Stimulated activated CD8-positive, alpha-beta memory T cell treated with anti-CD3 and anti-CD28 coated beads, Interleukin-15, amount 100 ng/mL, for 24 hours (primary cell): ENCODE data around the gene MRTFB.
A peak's percentile ranks its signal among the peaks of the same experiment; 100 is the strongest.

Experiments used
- DNase-seq: peaks from one replicate; pipeline ENCODE4 v3.0.0-alpha.2; 2020; ENCODE audit warnings: low read depth

The MRTFB gene

DNA sequence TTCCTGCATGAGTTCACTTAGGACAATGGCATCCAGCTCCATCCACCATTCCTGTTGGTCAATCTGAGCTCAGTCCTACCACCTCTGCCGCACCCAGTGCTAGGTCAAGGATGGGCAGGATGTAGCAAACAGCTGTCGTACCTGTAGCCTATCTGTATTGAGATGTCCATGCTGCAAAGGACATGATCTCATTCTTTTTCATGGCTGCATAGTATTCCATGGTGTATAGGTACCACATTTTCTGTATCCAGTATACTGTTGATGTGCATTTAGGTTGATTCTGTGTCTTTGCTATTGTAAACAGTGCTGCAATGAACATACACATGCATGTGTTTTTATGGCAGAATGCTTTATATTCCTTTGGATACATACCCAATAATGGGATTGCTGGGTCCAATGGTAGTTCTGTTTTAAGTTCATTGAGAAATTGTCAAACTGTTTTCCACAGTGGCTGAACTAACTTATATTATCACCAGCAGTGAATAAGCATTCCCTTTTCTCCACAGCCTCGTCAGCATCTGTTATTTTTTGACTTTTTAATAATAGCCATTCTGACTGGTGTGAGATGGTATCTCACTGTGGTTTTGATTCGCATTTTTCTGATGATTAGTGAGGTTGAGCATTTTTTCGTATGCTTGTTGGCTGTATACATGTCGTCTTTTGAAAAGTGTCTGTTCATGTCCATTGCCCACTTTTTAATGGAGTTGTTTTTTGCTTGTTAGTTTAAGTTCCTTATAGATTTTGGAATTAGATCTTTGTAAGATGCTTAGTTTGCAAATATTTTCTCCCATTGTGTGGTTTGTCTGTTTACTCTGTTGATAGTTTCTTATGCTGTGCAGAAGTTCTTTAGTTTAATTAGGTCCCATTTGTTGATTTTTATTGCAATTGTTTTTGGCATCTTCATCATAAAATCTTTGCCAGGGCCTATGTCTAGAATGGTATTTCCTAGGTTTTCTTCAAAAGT, 7.2 kb upstream of the MRTFB start:
- DNase-seq: no peak

DNA sequence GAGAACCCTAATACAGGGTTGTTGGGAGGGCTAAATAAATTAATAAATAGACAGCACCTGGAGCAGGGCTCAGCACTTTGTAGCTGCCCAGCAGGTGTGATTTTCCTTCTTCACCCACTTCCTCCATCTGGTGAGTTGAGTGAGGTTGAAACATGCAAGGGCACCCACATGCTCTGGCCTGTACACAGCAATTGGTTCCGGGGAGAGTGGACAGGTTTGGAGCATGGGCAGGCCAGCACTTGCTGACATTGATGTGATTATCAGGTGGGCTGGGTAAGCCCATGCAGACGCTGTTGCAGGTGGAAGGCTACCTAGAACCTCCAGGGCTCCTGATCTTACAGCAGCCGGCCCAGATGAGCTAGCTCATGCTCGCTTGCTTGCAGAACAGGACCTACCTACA, 1.3 kb upstream of the MRTFB start:
- DNase-seq: no peak

DNA sequence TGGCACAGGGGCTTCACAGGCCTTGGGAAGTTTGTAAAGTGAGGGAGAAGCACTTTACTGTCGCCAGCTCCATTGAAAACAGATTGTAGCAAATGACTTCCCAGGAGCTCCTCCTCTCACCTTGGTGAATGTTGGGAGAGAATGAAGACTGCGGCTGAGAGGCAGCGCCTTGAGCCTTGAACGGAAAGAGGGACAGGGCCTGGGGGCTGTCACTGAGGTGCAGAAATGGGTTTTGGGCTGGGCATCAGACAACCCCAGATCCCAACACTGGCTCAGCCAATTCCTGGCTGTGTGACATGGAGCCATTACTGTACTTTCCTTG, 603 bp upstream of the MRTFB start:
- DNase-seq: no peak

DNA sequence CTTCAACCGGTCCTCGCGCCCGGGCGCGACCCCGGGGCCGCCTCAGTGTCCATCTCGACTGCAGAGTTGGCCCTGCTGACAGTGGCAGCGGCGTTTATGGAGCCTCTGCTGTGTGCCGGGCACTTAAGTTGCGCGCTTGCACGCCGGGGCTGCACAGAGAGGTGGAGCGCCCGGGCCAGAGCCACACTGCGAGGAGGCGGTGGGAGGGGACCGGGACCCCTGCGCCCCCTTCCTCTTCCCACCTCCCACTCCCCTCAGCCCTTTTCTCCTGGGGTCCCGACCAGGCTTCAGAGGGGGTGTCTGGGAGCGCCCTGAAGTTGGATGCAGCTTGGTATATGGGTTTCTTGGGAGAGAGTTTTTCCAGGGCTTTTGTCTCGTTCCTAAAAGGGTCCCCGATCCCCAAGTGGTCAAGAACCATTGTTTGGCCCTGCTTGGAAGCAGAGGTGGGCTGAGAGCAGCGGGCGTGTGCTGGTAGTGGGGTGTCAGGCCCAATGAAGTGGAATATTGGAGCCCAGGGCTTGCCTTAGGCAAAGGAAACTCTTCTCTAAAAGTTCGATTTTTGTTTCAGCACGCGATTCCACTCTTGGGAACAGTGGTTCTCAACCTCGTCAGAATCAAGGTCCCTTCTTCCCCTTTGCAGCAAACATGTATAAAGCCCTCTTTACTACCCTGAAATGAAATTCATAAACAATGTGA, 605 bp downstream of the MRTFB start:
- DNase-seq: peak; percentile 14

DNA sequence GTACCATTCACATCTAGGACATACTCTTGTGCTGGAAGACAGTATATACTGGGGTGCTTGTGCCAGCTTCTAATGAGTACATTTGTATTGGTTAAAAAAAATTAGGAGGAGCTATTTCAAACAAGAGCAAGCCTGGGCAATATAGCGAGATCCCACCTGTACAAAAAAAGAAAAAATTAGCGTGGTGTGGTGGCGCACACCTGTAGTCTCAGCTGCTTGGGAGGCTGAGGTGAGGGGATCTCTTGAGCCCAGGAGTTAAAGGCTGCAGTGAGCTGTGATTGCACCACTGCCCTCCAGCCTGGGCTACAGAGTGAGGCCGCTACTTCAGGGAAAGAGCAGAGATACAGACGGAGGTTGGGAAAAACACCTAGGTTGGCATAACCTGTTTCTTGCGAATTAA, 1.2 kb downstream of the MRTFB start:
- DNase-seq: no peak

DNA sequence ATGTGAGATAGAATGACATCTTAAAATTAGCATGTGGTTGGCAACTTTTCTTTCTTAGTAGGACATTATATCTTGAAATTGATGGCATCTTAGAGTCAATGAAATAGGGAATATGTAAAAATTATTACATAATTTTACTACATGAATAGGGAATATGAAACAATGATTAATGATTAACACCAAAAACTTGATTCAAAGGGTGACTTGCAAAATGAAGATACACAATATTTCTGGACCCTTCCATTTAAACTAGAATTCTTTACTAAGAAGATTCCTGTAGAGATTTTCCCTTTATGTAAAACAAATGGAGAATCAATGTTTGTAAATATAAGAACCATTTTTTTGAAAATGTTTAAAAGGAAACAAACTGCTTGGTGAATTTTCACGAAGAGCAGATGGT, 3.4 kb downstream of the MRTFB start:
- DNase-seq: no peak

DNA sequence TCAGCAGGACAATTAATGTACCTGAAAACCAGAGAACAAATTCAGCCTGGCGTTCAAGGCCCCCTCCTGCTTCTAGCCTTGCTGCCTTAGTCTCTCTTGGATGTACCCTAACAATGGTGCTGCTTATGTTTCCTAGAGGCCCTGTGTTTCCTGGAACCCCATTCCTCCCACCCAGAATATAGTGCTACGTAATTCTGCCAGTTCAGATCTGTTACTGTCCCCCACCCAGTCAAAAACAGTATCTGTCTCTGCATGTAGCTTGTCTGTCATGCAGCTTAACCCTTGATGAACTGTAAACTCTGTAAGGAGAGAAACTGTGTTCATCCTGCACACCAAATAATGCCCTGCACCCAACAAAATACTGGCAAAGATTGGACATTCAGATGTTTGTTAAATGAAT, 6.8 kb downstream of the MRTFB start:
- no peak for DNase-seq

DNA sequence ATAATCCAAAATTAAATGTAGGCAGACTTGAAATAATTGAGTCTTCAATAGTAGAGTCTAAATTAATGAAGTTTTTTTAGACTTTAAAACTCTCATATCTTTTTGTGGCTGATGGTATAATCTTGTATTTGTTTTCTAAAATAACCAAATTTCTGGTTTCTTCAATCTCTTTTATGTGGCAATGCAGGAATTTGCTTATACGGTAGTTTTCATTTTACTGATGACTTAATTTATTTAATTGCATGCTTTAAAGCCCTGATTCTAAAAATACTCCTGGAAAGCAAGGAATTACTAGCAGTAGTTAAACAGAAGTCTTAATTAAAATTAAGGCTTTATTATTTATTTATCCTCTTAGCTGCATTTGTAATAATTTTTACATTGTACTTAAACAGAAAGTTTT, 15.4 kb downstream of the MRTFB start:
- no peak for DNase-seq

DNA sequence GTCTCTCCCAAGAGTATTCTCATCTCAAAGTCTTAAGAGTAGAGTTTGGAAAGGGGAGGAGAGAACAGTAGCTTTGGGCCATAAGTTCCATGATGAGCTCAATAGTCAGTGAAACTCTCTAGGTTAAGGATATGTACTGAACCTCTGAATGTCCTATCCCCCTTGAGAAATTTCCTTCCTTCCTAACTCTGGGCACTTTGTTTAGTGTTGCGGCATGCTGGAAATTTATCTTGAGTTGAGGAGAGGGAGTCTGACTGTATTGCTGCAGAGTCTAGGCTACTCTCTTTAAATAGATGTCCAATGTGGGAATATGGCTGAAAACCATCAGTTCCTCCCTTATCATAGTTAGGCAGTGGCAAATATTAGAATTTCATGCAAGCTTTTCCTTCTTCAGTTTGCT, 16.1 kb downstream of the MRTFB start:
- DNase-seq: no peak

DNA sequence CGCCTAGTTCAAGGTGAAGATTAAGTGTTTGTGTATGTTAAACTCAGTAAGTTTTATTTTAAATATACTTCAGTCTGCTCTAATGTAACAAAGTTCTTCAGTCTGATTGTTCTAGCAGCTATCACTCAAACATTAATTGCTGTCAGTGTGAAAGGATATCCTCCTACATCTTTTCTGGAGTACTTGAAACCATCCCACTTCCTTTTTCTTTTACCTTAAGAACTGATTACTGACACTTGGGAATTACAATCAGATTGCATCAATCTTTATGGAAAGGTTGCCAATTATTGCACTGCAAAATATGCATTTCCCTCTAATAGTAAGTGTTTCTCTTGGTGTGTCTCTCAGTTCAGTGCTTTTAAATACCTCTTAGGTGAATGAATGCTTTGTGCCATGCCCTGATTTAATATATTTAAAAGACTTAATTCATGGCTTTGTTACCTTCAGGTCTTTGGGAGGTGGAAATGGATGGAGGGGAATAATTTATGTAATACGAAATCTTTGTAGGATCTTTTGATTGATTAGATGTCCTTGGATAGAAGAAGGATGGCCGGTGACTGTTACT, 16.6 kb downstream of the MRTFB start:
- no peak for DNase-seq

DNA sequence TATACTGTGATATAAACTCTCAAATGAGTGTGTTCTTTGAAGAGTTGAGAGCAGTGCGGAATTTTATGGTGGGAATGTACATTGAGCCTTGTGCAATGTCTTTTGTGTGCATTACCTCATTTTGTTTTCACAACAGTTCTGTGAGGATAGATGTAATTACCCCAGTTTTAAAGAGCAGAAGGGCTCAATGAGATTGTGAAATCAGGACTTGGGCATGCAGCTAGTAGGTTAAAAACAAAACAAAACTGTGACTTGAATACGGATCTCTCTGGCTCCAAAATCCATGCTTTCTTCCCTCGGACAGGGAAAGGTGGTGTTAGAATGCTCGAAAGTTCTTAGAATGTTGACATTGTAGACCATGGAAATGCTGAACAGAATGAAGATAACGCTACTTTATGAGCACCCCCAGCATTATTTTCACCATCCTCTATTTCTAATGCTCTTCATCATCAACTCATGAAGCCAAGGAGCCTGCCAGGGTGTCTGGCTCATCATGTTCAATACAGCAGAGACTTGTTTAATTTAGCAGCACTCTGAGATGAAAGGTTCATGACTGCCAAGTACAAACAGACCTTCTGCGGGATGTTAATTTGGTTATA, 17.1 kb downstream of the MRTFB start:
- no peak for DNase-seq

DNA sequence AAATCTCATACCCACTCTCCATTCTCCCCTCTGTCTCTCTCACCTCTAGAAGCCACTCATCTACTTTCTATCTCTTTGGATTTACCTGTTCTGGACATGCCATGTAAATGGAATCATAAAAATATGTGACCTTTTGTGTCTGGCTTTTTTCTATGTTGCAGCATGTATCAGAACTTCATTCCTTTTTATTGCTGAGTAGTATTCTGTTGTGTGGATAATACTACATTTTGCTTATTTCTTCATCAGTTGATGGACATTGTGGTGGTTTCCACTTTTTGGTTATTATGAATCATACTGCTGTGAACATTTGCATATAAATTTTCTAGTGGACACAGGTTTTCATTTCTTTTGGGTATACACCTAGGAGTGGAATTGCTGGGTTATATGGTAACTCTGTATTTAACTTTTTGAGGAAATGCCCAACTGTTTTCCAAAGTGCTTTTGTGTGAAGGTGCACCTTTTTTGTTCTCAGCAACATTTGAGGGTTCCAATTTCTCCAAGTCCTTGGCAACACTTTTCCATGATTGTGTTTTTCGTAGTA, 18.2 kb downstream of the MRTFB start:
- DNase-seq: no peak

DNA sequence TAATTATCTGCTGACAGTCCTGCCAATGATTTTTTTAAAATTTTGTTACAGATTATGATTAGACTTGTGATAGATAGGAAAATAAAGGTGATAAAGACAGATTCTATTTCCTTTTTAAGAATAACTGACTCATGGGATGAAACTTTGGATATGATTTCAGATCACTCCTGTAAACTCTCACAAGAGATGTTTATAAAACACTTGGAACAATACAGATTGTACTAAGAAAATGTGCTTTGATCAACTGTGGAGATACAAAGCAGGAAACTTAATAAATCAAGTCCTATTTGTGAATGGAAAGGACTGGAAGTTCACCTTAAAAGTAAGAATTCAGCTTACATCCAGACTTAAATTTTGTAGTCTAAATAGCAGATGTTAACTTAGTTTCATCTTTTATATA, 21.4 kb downstream of the MRTFB start:
- no peak for DNase-seq

DNA sequence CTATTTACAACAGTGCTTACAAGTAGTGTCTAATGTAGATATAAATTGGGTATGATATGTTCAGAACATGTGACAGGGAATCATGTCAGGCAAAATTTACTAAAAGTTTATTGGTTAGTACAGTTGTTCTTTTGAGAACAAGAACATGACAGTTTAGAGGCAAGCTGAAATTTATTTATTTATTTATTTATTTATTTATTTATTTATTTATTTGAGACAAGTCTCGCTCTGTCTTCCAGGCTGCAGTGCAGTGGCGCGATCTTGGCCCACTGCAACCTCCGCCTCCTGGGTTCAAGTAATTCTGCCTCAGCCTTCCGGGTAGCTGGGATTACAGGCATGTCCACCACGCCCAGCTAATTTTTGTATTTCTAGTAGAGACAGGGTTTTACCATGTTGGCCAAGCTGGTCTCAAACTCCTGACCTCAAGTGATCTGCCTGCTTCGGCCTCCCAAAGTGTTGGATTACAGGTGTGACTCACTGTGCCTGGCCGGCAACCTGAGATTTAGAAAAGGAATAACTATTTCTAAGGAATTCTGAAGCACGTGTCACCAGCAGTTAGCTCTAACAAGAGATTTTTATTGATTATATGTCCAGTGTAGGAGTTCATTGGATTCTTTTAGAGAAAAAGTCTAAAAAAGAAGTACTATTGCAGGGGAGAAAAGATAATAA, 24.9 kb downstream of the MRTFB start:
- DNase-seq: no peak

DNA sequence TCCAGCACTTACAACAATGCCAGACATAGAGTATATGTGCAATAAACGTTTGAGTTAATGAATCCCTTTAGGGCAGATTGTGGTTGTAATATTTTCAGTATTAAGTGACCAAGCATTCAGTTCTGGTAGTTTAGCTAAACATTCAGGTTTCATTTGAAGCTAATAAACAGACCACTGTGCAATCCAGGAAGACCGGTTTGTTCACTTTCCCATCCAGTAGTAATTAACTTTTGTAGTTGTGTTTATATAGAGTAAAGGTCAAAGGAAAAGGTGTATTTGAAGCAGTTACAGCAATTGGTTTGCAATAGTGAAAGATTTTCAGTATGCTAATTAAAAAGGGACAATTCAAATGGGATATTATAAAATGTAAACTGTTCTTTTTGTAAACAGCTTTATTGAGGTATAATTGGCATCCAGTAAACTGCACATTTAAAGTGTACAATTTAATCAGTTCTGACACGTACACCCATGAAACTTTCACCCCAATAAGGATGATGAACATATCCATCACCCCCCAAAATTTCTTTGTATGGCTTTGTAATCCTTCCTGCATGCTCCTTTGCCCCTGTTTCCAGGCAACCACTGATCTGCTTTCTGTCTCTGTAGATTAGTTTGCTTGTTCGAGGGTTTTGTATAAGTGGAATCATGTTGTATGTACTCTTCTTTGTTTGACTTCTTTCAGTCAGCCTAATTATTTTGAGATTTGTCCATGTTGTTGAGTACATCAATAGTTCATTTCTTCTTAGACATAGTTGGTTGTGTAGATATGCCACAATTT, 26.3 kb downstream of the MRTFB start:
- DNase-seq: no peak

DNA sequence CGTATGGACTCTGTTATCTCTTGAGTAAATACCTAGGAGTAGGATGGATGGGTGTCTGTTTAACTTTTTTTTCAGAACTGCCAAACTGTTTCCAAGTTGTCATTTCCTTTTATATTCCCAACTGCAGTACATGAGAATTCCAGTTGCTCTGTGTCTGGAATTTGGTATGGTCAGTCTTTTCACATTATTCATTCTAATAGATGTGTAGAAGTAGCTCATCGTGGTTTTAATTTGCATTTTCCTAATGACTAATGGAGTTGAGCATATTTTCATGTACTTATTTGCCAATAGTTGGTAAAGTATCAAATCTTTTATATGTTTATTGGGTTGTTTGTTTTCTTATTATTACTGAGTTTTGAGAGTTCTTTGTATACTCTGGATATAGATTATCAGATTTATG, 27.0 kb downstream of the MRTFB start:
- no peak for DNase-seq

DNA sequence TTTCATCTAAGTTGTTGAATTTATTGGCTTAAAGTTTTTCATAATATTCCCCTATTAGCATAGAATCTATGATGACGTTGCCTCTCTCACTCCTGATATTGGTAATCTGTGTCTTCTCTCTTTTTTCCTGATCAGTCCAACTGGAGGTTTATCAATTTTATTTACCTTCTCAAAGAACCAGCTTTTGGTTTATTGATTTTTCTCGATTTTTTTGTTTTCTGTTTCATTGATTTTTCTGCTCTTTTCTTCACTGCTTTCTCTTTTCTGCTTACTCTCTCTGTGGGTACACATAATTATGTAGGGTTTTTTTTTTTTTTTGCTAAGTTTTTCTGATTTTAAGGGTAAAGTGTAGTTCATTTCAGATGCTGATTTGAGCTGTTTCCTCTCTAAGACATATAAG, 29.7 kb downstream of the MRTFB start:
- DNase-seq: no peak

DNA sequence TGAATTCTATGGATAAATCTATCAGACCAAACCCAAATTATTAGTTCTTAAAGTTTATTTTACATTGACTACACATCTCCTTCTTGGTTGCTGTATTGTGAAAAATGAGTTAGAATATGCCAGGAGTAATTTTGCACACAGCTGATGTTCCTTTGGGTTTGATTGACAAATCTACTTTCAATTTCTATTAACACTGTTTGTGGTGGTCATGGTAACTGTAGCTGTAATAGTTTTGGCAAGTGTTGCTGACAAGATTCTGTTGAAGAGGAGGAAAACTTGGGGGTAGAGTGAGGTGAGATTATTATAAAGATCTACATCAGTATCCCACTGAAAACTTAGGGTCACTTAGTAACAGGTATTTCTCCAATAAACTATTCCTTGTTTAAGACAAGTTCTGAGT, 30.3 kb downstream of the MRTFB start:
- no peak for DNase-seq

DNA sequence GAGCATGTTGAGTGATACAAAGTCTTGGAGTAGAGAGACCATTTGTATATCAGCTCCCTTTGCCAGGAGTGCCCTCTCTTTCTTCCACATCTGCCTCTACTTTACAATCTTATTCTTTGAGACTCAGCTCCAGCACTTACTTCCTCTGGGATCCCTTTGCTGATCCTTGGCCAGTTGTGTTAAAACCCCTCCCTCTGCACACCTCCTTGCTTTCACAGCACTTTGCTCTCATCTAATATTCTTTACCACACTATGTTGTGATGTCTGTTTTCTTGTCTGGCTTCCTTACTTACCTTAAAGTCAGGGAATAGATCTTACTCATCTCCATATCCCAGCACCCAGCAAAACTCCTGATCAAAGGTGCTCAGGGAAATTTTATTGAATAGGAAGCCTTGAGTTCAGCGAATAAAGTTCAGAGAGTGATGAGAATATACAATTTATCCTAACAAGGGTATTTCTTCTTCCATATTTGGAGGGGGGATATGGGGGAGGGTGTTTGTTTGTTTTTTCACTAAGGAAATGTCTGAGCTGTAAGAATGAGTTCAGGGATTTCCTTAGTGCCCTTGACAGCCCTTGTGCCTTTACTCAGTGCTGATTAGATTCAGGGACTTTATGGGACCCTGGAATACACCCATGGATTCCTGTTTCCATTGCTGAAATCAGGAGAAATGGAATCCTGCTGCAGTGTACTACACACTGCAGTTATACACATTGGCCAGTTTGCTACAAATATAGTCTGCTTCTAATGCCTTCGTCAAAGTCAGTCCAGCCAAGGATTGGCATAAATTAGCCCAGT, 32.0 kb downstream of the MRTFB start:
- no peak for DNase-seq

DNA sequence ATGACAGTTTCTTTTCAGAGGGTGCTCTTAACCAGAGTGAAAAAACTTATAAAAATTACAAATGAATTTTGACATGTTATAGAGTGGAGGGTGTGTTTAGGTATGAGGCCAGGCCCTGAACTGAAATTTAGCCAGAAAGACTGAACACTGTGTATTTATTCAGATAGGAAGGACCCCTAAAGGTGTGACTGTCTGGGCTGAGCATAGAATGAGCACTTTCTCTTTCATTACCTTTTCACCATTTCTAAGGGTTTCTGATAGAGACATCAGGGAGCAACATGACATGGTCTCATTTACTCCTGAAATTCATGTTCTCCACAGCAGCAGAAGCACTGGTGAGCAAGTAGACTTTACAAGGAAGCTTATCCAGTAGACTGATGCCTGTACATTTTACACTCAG, 32.9 kb downstream of the MRTFB start:
- no peak for DNase-seq
